Superior temporal gyrus (tissue), 1 donor: Measurements from ENCODE around the gene DNAAF5.
"Not testable (repeated sequence)": the region's sequence is repeated elsewhere in the genome, so short reads cannot be mapped to it uniquely, and the experiment has no call there.

Source experiments
- DNase-seq: peaks from one replicate; pipeline ENCODE4 v3.0.0-alpha.2; 2016; ENCODE audit errors: extremely low spot score

The DNAAF5 gene

DNA sequence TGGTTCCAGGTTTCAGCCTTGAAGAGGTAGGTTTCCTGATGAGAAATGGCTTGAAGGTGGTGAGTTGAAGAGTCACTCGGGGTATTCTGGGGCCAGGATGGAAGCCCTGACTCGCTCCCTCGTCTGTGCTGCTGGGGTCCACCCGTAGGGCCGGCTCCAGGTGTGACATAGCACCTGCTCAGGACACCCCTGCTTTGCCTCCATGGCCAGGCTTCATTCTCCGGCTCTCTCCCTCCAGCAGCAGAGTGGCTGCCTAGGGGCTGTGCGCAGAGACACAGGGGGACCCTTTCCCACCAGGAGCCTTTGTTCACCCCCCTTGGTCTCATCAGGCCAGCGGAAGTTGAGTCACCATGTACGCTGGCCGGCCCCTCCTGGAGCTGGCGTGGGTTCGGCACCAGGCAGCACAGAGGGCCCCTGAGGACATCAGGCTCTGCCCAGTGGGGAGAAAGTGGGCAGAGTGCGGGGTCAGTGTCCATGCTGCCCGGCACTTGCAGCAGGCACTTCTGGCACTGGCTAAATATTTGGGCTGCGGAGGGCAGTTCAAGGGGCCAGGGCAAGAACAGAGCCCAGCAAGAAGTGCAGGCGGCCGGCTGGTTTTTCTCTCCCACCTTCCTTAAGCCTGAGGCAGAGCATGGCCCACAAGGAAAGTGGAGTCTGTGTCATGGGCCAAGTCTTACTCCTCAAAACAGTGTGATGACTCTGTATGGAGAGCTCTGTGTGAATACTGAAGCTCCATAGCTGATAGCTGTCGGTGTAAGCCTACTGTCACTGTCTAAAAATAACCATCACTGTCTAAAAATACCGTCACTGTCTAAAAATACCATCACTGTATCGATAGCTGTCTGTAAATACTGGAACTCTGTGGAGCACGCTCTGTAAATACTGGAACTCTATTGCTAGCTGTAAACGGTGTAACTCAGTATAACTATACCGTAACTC, 4.3 kb downstream of the DNAAF5 start:
- no peak for DNase-seq

DNA sequence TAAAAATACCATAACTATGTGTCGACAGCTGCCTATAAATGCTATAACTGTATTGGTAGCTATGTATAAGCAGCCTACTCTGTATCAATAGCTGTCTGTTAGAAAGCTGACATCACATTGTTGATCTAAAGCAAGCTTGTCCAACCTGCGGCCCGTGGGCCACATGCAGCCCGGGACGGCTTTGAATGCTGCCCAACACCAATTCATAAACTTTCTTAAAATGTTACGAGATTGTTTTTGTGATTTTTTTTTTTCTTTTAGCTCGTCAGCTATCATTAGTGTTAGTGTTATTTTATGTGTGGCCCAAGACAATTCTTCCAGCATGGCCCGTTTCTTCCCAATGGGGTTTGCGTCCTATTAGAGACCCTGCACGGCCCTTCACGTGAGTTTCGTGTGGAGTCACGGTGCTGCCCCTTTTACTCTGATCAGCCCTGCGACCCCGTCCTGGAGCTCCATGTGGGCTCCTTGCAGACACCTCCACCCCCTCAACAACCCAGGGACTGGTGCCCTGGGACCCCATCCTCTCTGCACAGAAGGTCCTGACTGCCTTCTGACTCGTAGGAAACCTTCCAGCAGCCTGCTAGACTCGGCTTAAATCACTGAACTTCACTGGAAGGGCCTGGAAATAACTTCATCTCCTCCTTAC, 5.1 kb downstream of the DNAAF5 start:
- DNase-seq = no peak

DNA sequence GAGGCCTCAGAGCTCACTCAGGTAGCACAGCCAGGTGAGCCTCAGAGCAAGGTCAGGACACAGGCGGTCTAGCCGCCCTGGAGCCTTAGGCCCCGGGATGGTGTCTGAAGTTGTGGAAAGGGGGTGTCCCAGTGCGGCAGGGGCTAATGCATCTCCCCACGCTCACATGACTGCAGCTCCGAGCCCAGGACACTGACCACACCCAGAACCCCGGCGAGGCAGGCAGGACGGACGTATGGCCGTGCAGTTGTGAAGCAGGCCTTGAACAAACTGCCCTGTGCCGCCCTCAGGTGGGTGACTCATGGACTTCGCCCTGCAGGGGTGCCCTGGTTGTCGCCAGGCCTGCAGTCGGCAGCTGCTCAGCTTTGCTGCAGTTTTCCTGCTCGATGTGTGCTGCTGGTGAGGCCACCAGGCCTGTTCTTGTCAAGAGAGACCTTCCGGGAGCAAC, 5.6 kb downstream of the DNAAF5 start:
- no peak for DNase-seq

DNA sequence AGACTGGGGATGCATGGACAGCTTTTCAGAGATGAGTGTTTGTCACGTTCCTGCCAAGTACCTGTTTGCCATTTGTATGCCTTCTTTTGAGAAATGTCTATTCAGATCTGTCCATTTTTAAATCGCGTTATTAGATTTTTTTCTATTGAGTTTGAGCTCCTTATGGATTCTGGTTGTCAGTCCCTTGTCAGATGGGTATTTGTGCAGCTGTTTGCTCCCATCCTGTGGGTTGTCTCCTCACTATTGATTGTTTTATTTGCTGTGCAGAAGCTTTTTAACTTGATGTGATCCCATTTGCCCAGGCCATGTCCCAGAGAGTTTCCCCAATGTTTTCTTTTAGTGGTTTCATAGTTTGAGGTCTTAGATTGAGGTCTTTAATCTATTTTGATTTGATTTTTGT, 6.1 kb downstream of the DNAAF5 start:
- no peak for DNase-seq

DNA sequence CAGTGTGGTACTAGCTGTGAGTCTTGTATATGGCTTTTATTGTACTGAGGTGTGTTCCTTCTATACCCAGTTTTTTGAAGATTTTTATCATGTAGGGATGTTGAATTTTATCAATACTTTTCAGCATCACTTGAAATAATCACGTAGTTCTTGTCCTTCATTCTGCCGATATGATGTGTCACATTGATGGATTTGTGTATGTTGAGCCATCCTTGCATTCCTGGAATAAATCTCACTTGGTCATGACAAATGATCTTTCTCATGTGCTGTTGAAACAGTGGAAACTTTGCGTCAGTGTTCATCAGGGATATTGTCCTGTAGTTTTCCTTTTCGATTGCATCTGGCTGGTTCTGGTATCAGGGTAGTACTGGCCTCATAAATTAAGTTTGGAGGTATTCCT, 7.7 kb downstream of the DNAAF5 start:
- no peak for DNase-seq

DNA sequence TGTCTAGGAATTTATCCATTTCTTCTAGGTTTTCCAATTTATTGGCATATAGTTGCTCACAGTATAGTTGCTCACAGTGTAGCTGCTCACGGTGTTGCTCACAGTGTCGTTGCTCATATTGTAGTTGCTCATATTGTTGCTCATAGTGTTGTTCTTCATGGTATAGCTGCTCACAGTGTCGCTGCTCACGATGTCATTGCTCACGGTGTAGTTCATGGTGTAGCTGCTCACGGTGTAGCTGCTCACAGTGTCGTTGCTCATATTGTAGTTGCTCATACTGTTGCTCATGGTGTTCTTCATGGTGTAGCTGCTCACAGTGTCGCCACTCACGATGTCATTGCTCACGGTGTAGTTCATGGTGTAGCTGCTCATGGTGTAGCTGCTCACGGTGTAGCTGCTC, 8.3 kb downstream of the DNAAF5 start:
- DNase-seq = no peak

DNA sequence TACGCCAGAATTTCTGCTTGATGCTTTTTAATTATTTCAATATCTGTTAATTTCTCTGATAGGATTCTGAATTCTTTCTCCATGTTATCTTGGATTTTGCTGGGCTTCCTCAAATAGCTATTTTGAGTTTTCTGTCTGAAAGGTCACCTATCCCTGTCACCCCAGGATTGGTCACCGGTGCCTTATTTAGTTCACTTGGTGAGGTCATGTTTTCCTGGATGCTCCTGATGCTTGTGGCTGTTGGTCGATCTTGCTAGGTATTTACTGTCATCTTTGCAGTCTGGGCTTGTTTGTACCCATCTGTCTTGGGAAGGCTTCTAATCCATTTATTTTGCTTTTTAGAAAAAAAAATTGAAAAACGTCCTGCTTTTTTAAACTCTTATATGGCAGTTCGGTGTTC, 11.7 kb downstream of the DNAAF5 start:
- DNase-seq = no peak

- DNase-seq = no peak
Measured at GRCh38 chr7:738723-739454, 12.4 kb downstream of the DNAAF5 start.

- DNase-seq = no peak
Measured at GRCh38 chr7:739455-739982, 13.0 kb downstream of the DNAAF5 start.

DNA sequence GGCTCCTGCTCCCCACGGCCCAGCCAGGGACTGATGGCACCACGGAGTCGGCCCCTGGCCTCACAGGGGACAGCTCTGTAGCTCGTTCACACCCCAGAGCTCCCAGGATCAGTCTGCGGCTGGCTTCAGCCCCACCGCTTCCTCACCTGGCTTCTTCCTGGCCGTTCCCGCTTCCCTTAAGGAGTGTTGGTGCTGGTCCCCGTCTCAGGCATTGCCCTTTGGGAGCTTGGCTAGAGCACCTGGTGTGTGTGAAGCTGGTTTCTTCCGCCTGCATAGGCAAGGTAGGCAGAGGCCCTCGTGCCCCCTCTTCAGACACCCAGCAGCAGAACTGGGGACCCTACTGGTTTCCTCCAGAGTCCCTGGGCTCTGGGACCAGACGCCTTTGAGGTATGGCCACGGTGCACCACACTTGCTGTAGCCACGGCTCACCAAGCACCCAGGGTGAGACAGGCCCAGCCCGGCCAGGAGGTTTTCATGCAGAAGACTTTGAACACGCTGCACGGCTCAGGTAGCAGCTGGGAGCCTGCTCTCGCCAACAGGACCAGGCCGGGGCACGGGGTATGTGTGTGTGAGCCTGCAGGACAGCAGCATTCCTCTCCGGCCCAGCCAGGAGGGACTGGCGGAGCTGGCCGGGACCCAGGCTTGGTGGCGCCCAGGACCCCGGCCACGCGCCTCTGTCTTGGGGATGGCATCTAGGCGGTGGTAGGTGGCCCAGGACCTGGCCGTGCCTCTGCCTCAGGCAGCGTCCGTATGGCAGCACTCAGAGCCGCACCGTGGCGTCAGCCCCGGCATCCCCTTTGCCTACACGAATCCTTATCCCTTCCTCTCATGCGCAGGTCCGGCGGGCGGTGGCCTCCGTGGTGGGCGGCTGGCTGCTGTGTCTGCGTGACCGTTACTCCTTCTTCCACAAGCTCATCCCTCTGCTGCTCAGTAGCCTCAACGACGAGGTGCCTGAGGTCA, 13.8 kb downstream of the DNAAF5 start:
- no peak for DNase-seq

GRCh38 chr7:741191-741671, 14.7 kb downstream of the DNAAF5 start:
- no peak for DNase-seq

GRCh38 chr7:741850-742249, 15.4 kb downstream of the DNAAF5 start:
- DNase-seq = no peak

DNA sequence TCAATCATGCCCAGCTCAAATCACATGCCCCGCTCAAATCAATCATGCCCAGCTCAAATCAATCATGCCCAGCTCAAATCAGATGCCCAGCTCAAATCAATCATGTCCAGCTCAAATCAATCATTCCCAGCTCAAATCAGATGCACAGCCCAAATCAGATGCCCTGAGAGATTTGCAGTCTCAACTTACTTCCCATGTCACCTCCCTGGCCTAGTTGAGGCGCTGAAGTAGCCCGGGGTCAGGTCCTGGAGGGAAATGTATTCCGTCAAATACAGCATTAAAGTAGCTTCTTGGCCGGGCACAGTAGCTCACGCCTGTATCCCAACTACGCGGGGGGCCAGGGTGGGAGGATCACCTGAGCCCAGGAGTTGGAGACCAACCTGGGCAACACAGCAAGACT, 16.3 kb downstream of the DNAAF5 start:
- no peak for DNase-seq

DNA sequence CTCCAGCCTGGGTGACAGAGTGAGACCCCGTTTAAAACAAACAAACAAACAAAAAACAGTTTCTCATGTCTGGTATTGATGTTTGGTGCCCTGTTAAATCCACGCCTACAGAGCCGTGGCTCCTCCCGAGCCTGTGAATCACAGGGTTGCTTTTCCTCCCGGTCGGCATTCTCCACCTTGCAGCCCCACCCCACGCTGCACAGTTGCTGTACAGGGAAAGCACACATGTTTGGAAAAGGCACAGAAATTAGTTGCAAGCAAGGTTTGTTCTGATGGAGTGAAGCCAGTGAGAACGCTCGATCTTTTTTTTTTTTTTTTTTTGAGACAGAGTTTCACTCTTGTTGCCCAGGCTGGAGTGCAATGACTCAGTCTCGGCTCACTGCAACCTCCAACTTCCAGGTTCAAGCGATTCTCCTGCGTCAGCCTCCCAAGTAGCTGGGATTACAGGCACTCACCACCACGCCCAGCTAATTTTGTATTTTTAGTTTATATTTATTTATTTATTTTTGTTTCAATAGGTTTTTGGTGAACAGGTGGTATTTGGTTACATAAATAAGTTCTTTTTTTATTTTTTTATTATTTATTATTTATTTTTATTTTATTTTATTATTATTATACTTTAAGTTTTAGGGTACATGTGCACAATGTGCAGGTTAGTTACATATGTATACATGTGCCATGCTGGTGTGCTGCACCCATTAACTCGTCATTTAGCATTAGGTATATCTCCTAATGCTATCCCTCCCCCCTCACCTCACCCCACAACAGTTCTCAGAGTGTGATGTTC, 17.0 kb downstream of the DNAAF5 start:
- DNase-seq = not testable (repeated sequence)

DNA sequence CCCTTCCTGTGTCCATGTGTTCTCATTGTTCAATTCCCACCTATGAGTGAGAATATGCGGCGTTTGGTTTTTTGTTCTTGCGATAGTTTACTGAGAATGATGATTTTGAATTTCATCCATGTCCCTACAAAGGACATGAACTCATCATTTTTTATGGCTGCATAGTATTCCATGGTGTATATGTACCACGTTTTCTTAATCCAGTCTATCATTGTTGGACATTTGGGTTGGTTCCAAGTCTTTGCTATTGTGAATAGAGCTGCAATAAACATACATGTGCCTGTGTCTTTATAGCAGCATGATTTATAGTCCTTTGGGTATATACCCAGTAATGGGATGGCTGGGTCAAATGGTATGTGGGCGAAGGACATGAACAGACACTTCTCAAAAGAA, 17.6 kb downstream of the DNAAF5 start:
- not testable (repeated sequence) for DNase-seq

DNA sequence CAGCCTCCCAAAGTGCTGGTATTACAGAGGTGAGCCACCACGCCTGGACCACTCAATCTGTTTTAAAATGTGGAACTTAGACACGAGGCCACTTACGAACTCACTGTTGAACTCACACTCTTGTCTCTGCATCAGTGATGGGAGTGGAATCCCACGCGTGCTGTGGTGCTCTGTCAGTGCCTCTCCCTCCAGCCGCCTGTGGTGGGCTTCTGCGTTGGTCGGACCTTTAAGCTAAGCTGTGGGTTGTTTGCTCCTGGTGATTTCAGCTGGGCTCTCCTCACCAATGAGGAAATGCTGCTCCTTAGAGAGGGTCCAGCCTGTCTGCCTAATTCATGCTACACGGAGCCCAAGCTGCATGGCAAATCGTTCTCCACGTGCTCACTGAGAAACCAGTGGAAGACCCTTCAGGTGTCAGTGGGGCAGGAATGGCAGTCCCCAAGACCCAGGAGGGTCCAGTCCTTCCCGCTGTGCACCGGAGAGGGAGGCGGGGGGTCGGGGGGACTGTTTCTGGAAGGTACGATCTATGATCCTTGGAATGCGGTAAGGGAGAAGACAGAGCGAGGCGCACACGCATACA, 18.4 kb downstream of the DNAAF5 start:
- no peak for DNase-seq

DNA sequence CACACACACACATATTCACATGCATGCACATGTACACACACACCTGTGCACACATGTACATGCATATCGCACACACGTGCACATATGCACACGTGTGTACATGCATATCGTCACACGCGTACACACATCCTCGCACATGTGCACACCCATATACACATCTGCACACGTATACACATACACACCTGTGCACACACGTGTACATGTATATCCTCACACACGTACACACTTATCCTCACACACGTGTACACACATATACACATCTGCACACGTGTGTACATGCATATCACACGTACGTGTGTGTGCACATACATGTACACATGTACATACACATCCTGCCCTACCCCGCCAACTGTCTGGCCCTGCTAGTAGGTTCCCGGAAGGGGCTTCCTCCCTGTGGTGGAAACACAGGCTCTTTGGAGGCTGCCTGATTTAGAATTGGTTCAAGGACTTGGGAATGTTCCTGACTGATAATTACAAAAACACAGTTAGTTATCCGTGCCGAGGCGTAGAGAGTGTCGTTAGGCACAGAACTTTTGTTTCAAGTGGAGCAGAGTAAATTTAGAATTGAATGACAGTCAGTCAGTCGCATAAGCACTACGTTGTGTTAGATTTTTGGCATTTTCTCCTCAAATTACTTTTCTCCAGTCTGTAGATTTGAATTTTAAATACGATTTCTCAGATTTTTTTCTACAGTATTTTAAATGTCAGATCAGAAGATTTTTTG, 19.1 kb downstream of the DNAAF5 start:
- DNase-seq = no peak

GRCh38 chr7:746155-747061, 19.9 kb downstream of the DNAAF5 start:
- DNase-seq = no peak
